Sigmoid colon (tissue), 7 donors: ENCODE data around the gene AHI1. TPM values are rescaled to one million over a fixed set of nuclear protein-coding genes. Genes with fewer than 3 reads are reported as not detected.

ENCODE experiments used
- DNase-seq: peaks from one replicate; pipeline ENCODE4 v3.0.0-alpha.2; 2019
- H3K27ac ChIP-seq, 4 donors: fragments of 200-600 bp; sonication (generic); one replicate each; pipeline ENCODE4 v1.5.1; 2016 to 2019; ENCODE audit warnings: mild to moderate bottlenecking in 1 of 4
- H3K27me3 ChIP-seq, 3 donors: fragments of 200-600 bp; sonication (generic); one replicate each; pipeline ENCODE4 v1.5.1; 2019; ENCODE audit warnings: mild to moderate bottlenecking in 1 of 3
- H3K36me3 ChIP-seq, 4 donors: fragments of 200-600 bp; sonication (generic); one replicate each; pipeline ENCODE4 v1.5.1; 2016 to 2019
- H3K4me1 ChIP-seq, 4 donors: fragments of 200-600 bp; sonication (generic); one replicate each; pipeline ENCODE4 v1.5.1; 2017 to 2019
- H3K4me3 ChIP-seq, 4 donors: fragments of 200-600 bp; sonication (generic); one replicate each; pipeline ENCODE4 v1.5.1; 2017 to 2019; ENCODE audit warnings: mild to moderate bottlenecking in 2 of 4, moderate library complexity in 1 of 4
- H3K9me3 ChIP-seq, 4 donors: fragments of 200-600 bp in 3 of 4; sonication (generic) in 3 of 4; one replicate each; pipeline versions ENCODE4 v1.5.1 to v1.6.1; 2013 to 2019
- CTCF ChIP-seq, 4 experiments: fragments of 450-650 bp in 3 of 4; fragments of 200-600 bp in 1 of 4; IDR thresholded peaks; one replicate each; pipeline ENCODE4 v1.5.1; 2016 to 2019; ENCODE audit warnings: antibody characterized with exemption in 4 of 4, mild to moderate bottlenecking in 3 of 4, moderate library complexity in 2 of 4
- EP300 ChIP-seq, 4 donors: sonication (generic); formaldehyde crosslinking; IDR thresholded peaks; one replicate each; pipeline ENCODE4 v1.6.1; 2017; ENCODE audit warnings: antibody characterized with exemption in 4 of 4
- POLR2A ChIP-seq, 2 donors: fragments of 450-650 bp; IDR thresholded peaks; one replicate each; pipeline ENCODE4 v1.6.1; 2016; ENCODE audit warnings: antibody characterized with exemption in 2 of 2, mild to moderate bottlenecking in 2 of 2, moderate library complexity in 2 of 2
- POLR2AphosphoS5 ChIP-seq, 4 donors: sonication (generic); formaldehyde crosslinking; IDR thresholded peaks; one replicate each; pipeline ENCODE4 v1.6.1; 2017; ENCODE audit warnings: antibody characterized with exemption in 4 of 4
- WGBS, 2 donors: extraction: QIAGEN DNeasy Blood & Tissue Kit; methylation state at CpG; one replicate each; pipeline ENCODE4 v1.1.7; 2013; 5-methylcytosine and 5-hydroxymethylcytosine counted together
- intact Hi-C: fragments of 100-400 bp; cut with DNase I; formaldehyde crosslinking; loops from one replicate; pipeline ENCODE4 v1.15.1; 2023
- polyA plus RNA-seq, 3 donors: library from polyadenylated mRNA; stranded (reverse); fragments of 200-250 nt; gene quantifications; one replicate each; pipeline ENCODE4 v1.2.3, GENCODE V29; 2013
- total RNA-seq, 4 donors: library from RNA; depleted of rRNA; stranded (reverse); fragments of >200 nt; gene quantifications; one replicate each; pipeline ENCODE4 v1.1.0, GENCODE V29; 2016
- donor health status: healthy with polysubstance abuse.
- donor health status: Bipolar disorder and iron deficiency.
- donor health status: healthy.

The AHI1 gene
- total and polyA plus RNA-seq, 7 donors = 4.2 to 47.1 (median 25.8) TPM

- H3K4me3 ChIP-seq = no peak overlapping the region
- H3K4me1 ChIP-seq = no peaks in the 10 kb centered on the region
- 94 to 98% methylated on average over 8 of the region's 8 CpGs for WGBS, 2 donors
- no peaks in the 10 kb centered on the region for H3K27me3 ChIP-seq
- H3K9me3 ChIP-seq = no peaks in the 10 kb centered on the region
- no peak for DNase-seq
- peaks cover 0 to 10% (median 0%) of the 10 kb centered on the region in 4 donors for H3K36me3 ChIP-seq
- intact Hi-C loops = no loop called here
- H3K27ac ChIP-seq = no peak overlapping the region
- TF ChIP-seq EP300 (IDR thresholded peaks at IDR 0.05) = no peak
- TF ChIP-seq POLR2AphosphoS5 (IDR thresholded peaks at IDR 0.05) = no peak
- no peak for TF ChIP-seq POLR2A (IDR thresholded peaks at IDR 0.05)
- TF ChIP-seq CTCF (IDR thresholded peaks at IDR 0.05) = no peak
These were observed 178.6 kb downstream of the AHI1 start for GRCh38 chr6:135318738-135319469.

- Histone ChIP-seq H3K4me3 (no peak overlapping the region), H3K27me3 (no peaks in the 10 kb centered on the region), H3K9me3 (no peaks in the 10 kb centered on the region), H3K36me3 (peaks cover 0 to 10% (median 0%) of the 10 kb centered on the region in 4 donors), H3K4me1 (peaks cover 0 to 11% (median 0%) of the 10 kb centered on the region in 4 donors), H3K27ac (no peak overlapping the region)
- intact Hi-C loops = no loop called here
- WGBS, 2 donors = 80 to 91% methylated on average over 1 of the region's 1 CpG
- no peak for DNase-seq
- TF ChIP-seq EP300 (IDR thresholded peaks at IDR 0.05) (no peak), POLR2AphosphoS5 (IDR thresholded peaks at IDR 0.05) (no peak), POLR2A (IDR thresholded peaks at IDR 0.05) (no peak), CTCF (IDR thresholded peaks at IDR 0.05) (no peak)
These were observed 183.0 kb downstream of the AHI1 start for GRCh38 chr6:135314543-135314942.

- intact Hi-C loops = no loop called here
- 83 to 88% methylated on average over 4 of the region's 4 CpGs for WGBS, 2 donors
- Histone ChIP-seq H3K27ac (no peak overlapping the region), H3K36me3 (no peaks in the 10 kb centered on the region), H3K9me3 (no peaks in the 10 kb centered on the region), H3K27me3 (no peaks in the 10 kb centered on the region), H3K4me3 (no peak overlapping the region), H3K4me1 (peaks cover 0 to 11% (median 0%) of the 10 kb centered on the region in 4 donors)
- TF ChIP-seq CTCF (IDR thresholded peaks at IDR 0.05) (no peak), EP300 (IDR thresholded peaks at IDR 0.05) (no peak), POLR2AphosphoS5 (IDR thresholded peaks at IDR 0.05) (no peak), POLR2A (IDR thresholded peaks at IDR 0.05) (no peak)
- no peak for DNase-seq
These were observed 185.9 kb downstream of the AHI1 start for GRCh38 chr6:135311446-135312200.

GRCh38 chr6:135310291-135310690 lies 187.2 kb downstream of the AHI1 start:
- Histone ChIP-seq H3K27ac (no peak overlapping the region), H3K4me1 (peaks cover 0 to 11% (median 0%) of the 10 kb centered on the region in 4 donors), H3K4me3 (no peak overlapping the region), H3K36me3 (no peaks in the 10 kb centered on the region), H3K27me3 (no peaks in the 10 kb centered on the region), H3K9me3 (no peaks in the 10 kb centered on the region)
- 57 to 82% methylated on average over 1 of the region's 1 CpG for WGBS, 2 donors
- TF ChIP-seq EP300 (IDR thresholded peaks at IDR 0.05) = no peak
- TF ChIP-seq POLR2AphosphoS5 (IDR thresholded peaks at IDR 0.05) = no peak
- no peak for TF ChIP-seq POLR2A (IDR thresholded peaks at IDR 0.05)
- TF ChIP-seq CTCF (IDR thresholded peaks at IDR 0.05) = no peak
- DNase-seq = no peak
- intact Hi-C loops = no loop called here
